MCF 10A (cell line): ENCODE results near the gene MRPL20. TPM values are rescaled to one million over a fixed set of nuclear protein-coding genes. Genes with fewer than 3 reads are reported as not detected.
A peak's percentile ranks its signal among the peaks of the same experiment; 100 is the strongest.

Source experiments
- BruUV-seq: library from RNA; stranded (reverse); fragments of 400-500 nt; replicated peaks from 2 replicates; lab custom pipeline; 2021; lab: Mats Ljungman, UMichigan
- CTCF ChIA-PET: fragments of 300-600 bp; sonication (Branson Sonifier 250); formaldehyde crosslinking; extraction: SDS; loops from one replicate; lab custom pipeline; 2021; ENCODE audit warnings: antibody characterized with exemption, inconsistent platforms; lab: Yijun Ruan, JAX
- POLR2A ChIA-PET: fragments of 300-600, 350-650 bp; sonication (Branson Sonifier 250); formaldehyde crosslinking; extraction: SDS; loops from one replicate; lab custom pipeline; 2020; ENCODE audit warnings: antibody characterized with exemption, inconsistent platforms; lab: Yijun Ruan, JAX
- DNase-seq: peaks from one replicate; pipeline ENCODE4 v3.0.0-alpha.2; 2018; ENCODE audit not compliant: unreplicated experiment
- H3K27ac Mint-ChIP-seq: one replicate; pipeline ENCODE4 v1.8.0; 2022; ENCODE audit warnings: mild to moderate bottlenecking, low read depth, mixed read lengths; ENCODE audit not compliant: unreplicated experiment
- H3K27me3 Mint-ChIP-seq: one replicate; pipeline ENCODE4 v1.8.0; 2022; ENCODE audit warnings: mixed read lengths; ENCODE audit not compliant: insufficient read depth, unreplicated experiment
- H3K36me3 Mint-ChIP-seq: one replicate; pipeline ENCODE4 v1.8.0; 2022; ENCODE audit warnings: mild to moderate bottlenecking, moderate library complexity, mixed read lengths; ENCODE audit not compliant: insufficient read depth, unreplicated experiment
- H3K4me1 Mint-ChIP-seq: one replicate; pipeline ENCODE4 v1.8.0; 2022; ENCODE audit warnings: mixed read lengths; ENCODE audit not compliant: insufficient read depth, unreplicated experiment
- H3K4me3 Mint-ChIP-seq: one replicate; pipeline ENCODE4 v1.8.0; 2022; ENCODE audit warnings: mild to moderate bottlenecking, moderate library complexity, mixed read lengths; ENCODE audit not compliant: unreplicated experiment
- H3K9me3 Mint-ChIP-seq: one replicate; pipeline ENCODE4 v1.8.0; 2022; ENCODE audit warnings: mixed read lengths; ENCODE audit not compliant: unreplicated experiment
- CTCF ChIP-seq: fragments of 200-600 bp; IDR thresholded peaks from one replicate; pipeline ENCODE4 v1.8.0; 2022; ENCODE audit warnings: antibody characterized with exemption, mild to moderate bottlenecking; ENCODE audit not compliant: unreplicated experiment
- intact Hi-C: fragments of 100-400 bp; cut with micrococcal nuclease; formaldehyde crosslinking; loops from 2 replicates; pipeline ENCODE4 v1.14.1; 2022
- total RNA-seq: library from RNA; stranded (reverse); gene quantifications from 2 replicates; pipeline ENCODE4 v1.2.3, GENCODE V29; 2022

Gene MRPL20
- total RNA-seq, 1 experiment from 2014 or later, result 137 TPM

GRCh38 chr1:1437033-1437903 is 30.2 kb upstream of the MRPL20 start:
- H3K4me3 Mint-ChIP-seq, result no peak overlapping the region
- DNase-seq, result no peak
- no peaks in the 10 kb centered on the region for H3K36me3 Mint-ChIP-seq
- no peak overlapping the region for H3K27ac Mint-ChIP-seq
- no peaks in the 10 kb centered on the region for H3K9me3 Mint-ChIP-seq
- ChIA-PET POLR2A (interaction anchor here (0.6 to 2.3 kb wide), 2 partner anchors 24 to 30 kb away, joined by 4 to 5 read pairs; partner anchors contain the start of gene MRPL20), CTCF (interaction anchor here (0.7 kb wide), 1 partner anchor 14 kb away, joined by 4 read pairs; no protein-coding TSS in a partner anchor)
- TF ChIP-seq CTCF, result no peak
- no peaks in the 10 kb centered on the region for H3K27me3 Mint-ChIP-seq
- H3K4me1 Mint-ChIP-seq, result no peaks in the 10 kb centered on the region
- intact Hi-C loops, result no loop called here
- no TSS peak for BruUV-seq

GRCh38 chr1:1436630-1437032 is 29.5 kb upstream of the MRPL20 start:
- BruUV-seq, result no TSS peak
- no peaks in the 10 kb centered on the region for H3K9me3 Mint-ChIP-seq

GRCh38 chr1:1435911-1436629 is 29.0 kb upstream of the MRPL20 start:
- no peak for DNase-seq
- Mint-ChIP-seq H3K27me3 (no peaks in the 10 kb centered on the region), H3K4me3 (peak overlapping the region; percentile 29), H3K36me3 (no peaks in the 10 kb centered on the region), H3K4me1 (no peaks in the 10 kb centered on the region), H3K27ac (no peak overlapping the region), H3K9me3 (no peaks in the 10 kb centered on the region)
- ChIA-PET POLR2A (no interaction called here), CTCF (no interaction called here)
- intact Hi-C loops, result no loop called here
- BruUV-seq, result no TSS peak
- no peak for TF ChIP-seq CTCF

More at GRCh38 chr1:1436630-1437032, 29.5 kb upstream of the MRPL20 start:
- intact Hi-C loops, result no loop called here
- no peak for DNase-seq
- Mint-ChIP-seq H3K4me3 (peak overlapping the region; percentile 29), H3K27me3 (no peaks in the 10 kb centered on the region), H3K27ac (no peak overlapping the region), H3K36me3 (no peaks in the 10 kb centered on the region), H3K4me1 (no peaks in the 10 kb centered on the region)
- ChIA-PET CTCF (no interaction called here), POLR2A (interaction anchor here (2.3 kb wide), 1 partner anchor 29 kb away, joined by 5 read pairs; the partner anchor contains the start of gene MRPL20)
- TF ChIP-seq CTCF, result no peak
